Measurements from ENCODE around the gene NSD2. TPM values are rescaled to one million over a fixed set of nuclear protein-coding genes. Genes with fewer than 3 reads are reported as not detected.

Gene NSD2
- total RNA-seq, 2 donors from 2014 or later, result 153 to 208 TPM

DNA sequence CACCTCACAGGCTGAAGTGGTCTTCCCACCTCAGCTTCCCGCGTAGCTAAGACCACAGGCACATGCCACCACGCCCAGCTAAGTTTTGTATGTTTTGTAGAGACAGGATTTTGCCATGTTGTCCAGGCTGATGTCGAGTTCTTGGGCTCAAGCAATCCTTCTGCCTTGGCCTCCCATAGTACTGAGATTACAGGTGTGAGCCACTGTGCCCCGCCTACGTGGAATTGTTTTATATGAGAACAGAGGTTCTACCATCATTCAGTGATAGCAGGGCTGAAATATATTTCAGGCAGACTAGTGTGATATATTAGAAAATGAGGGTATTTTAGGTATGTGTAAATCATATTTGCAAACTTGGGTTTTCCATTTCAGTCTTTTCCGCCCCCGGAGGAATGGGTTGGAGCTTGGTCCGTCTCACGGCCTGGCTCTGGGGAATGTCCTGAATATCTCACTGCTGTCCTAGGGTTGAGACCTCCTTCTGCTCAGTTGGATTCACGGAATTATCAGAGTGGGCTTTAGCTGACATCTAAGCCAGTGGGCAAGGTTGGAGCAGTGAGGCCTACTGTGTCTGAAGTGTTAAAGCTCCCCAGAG, 19.9 kb downstream of the NSD2 start:
- Mint-ChIP-seq H3K27ac (no peak overlapping the region), H3K4me1 (no peaks in the 10 kb centered on the region), H3K36me3 (ENCODE audit: low read depth) (peaks cover 27% of the 10 kb centered on the region), H3K27me3 (ENCODE audit: insufficient read depth) (no peaks in the 10 kb centered on the region), H3K4me3 (no peak overlapping the region), H3K9me3 (no peaks in the 10 kb centered on the region)
- Histone ChIP-seq H3K9ac (ENCODE audit: extremely low read depth, low read length, poor library complexity, severe bottlenecking) (no peak overlapping the region), H3K9me3 (ENCODE audit: control insufficient read depth, low read length) (no peaks in the 10 kb centered on the region), H3K27me3 (ENCODE audit: control insufficient read depth, insufficient read depth, low read length, poor library complexity, severe bottlenecking) (no peaks in the 10 kb centered on the region), H3K4me3 (ENCODE audit: low read length) (no peak overlapping the region), H3K27ac (ENCODE audit: low read depth, low read length) (no peak overlapping the region), H3K36me3 (ENCODE audit: control insufficient read depth, insufficient read depth, low read length) (peaks cover 20% of the 10 kb centered on the region), H3K4me1 (ENCODE audit: control insufficient read depth, insufficient read depth, low read length) (no peaks in the 10 kb centered on the region)
- DNase-seq, result no peak
- 96% methylated on average over 9 to 11 of the region's 11 CpGs for WGBS, 2 experiments (ENCODE audit: insufficient coverage in 1 of 2, insufficient read length in 1 of 2)
- TF ChIP-seq, protein P1, sequence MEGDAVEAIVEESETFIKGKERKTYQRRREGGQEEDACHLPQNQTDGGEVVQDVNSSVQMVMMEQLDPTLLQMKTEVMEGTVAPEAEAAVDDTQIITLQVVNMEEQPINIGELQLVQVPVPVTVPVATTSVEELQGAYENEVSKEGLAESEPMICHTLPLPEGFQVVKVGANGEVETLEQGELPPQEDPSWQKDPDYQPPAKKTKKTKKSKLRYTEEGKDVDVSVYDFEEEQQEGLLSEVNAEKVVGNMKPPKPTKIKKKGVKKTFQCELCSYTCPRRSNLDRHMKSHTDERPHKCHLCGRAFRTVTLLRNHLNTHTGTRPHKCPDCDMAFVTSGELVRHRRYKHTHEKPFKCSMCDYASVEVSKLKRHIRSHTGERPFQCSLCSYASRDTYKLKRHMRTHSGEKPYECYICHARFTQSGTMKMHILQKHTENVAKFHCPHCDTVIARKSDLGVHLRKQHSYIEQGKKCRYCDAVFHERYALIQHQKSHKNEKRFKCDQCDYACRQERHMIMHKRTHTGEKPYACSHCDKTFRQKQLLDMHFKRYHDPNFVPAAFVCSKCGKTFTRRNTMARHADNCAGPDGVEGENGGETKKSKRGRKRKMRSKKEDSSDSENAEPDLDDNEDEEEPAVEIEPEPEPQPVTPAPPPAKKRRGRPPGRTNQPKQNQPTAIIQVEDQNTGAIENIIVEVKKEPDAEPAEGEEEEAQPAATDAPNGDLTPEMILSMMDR (conservative IDR thresholded peaks at IDR 0.05), result no peak

DNA sequence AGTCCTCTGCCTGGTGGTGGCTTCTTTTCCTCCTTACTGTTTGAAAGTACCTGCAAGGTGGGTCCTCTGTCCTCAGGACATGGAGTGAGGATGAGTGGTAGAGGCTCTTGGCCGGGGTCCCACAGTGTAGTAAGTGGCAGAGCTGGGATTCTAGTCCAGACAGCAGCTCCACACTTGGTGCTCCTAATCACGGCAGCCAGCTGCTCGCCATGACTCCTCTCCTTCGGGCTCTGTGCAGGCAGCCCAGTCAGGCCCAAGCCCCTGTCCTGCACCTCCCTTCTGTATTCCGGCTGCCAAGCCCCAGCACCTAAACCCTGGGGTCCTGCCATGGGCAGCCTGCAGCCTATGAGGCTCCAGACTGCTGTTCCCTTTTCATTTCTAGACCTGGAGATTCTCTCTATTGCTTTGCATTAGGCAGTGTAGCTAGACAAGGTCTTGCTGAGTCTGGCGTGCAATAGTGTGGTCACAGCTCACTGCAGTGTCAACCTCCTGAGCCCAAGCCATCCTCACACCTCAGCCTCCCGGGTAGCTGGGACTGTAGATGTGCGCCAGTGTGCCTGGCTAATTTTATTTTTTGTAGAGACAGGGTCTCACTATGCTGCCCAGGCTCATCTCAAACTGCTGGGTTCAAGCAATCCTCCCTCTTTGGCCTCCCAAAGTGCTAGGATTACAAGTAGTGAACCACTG, 24.9 kb downstream of the NSD2 start:
- H3K27me3 Mint-ChIP-seq (ENCODE audit: insufficient read depth), result no peaks in the 10 kb centered on the region
- Histone ChIP-seq H3K9ac (ENCODE audit: extremely low read depth, low read length, poor library complexity, severe bottlenecking) (no peak overlapping the region), H3K4me3 (ENCODE audit: low read length) (no peak overlapping the region), H3K27ac (ENCODE audit: low read depth, low read length) (no peak overlapping the region), H3K4me1 (ENCODE audit: control insufficient read depth, insufficient read depth, low read length) (peaks cover 4% of the 10 kb centered on the region), H3K27me3 (ENCODE audit: control insufficient read depth, insufficient read depth, low read length, poor library complexity, severe bottlenecking) (no peaks in the 10 kb centered on the region), H3K36me3 (ENCODE audit: control insufficient read depth, insufficient read depth, low read length) (peaks cover 23% of the 10 kb centered on the region), H3K9me3 (ENCODE audit: control insufficient read depth, low read length) (no peaks in the 10 kb centered on the region)
- 92 to 95% methylated on average over 7 to 8 of the region's 8 CpGs for WGBS, 2 experiments (ENCODE audit: insufficient coverage in 1 of 2, insufficient read length in 1 of 2)
- no peak overlapping the region for H3K27ac Mint-ChIP-seq
- H3K9me3 Mint-ChIP-seq, result no peaks in the 10 kb centered on the region
- no peak overlapping the region for H3K4me3 Mint-ChIP-seq
- TF ChIP-seq, protein P1 (conservative IDR thresholded peaks at IDR 0.05), result no peak
- H3K4me1 Mint-ChIP-seq, result peaks cover 10% of the 10 kb centered on the region
- H3K36me3 Mint-ChIP-seq (ENCODE audit: low read depth), result peaks cover 24% of the 10 kb centered on the region
- DNase-seq, result no peak

DNA sequence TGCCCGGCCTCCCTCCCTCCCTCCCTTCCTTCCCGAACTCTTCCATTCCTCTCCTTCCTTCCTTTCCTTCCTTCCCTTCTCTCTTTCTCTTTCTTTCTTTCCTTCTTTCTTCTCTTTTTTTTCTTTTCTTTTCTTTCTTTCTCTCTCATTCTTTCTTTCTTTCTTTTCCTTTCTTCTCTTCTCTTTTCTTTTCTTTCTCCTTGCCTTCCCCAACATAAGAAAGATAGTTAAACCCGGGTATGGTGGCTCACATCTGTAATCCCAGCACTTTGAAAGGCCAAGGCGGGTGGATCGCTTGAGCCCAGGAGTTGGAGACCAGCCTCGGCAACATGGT, 25.4 kb downstream of the NSD2 start:
- H3K4me1 Mint-ChIP-seq, result peaks cover 10% of the 10 kb centered on the region
- no peaks in the 10 kb centered on the region for H3K9me3 ChIP-seq (ENCODE audit: control insufficient read depth, low read length)
- H3K27ac Mint-ChIP-seq, result peak overlapping the region; percentile 40
- peaks cover 26% of the 10 kb centered on the region for H3K36me3 Mint-ChIP-seq (ENCODE audit: low read depth)
- H3K9me3 Mint-ChIP-seq, result no peaks in the 10 kb centered on the region
- 92 to 96% methylated on average over 6 of the region's 6 CpGs for WGBS, 2 experiments (ENCODE audit: insufficient coverage in 1 of 2, insufficient read length in 1 of 2)
- no peaks in the 10 kb centered on the region for H3K27me3 ChIP-seq (ENCODE audit: control insufficient read depth, insufficient read depth, low read length, poor library complexity, severe bottlenecking)
- no peak overlapping the region for H3K4me3 Mint-ChIP-seq
- H3K27me3 Mint-ChIP-seq (ENCODE audit: insufficient read depth), result no peaks in the 10 kb centered on the region
- H3K27ac ChIP-seq (ENCODE audit: low read depth, low read length), result no peak overlapping the region
- peaks cover 4% of the 10 kb centered on the region for H3K4me1 ChIP-seq (ENCODE audit: control insufficient read depth, insufficient read depth, low read length)
- no peak overlapping the region for H3K4me3 ChIP-seq (ENCODE audit: low read length)
- H3K36me3 ChIP-seq (ENCODE audit: control insufficient read depth, insufficient read depth, low read length), result peaks cover 28% of the 10 kb centered on the region
- TF ChIP-seq, protein P1 (conservative IDR thresholded peaks at IDR 0.05), result no peak
- H3K9ac ChIP-seq (ENCODE audit: extremely low read depth, low read length, poor library complexity, severe bottlenecking), result no peak overlapping the region
- DNase-seq, result no peak
